ENCODE results near the gene SPDEF.

- TF ChIP-seq CTCF (IDR thresholded peaks at IDR 0.05) (no peak), POLR2A (IDR thresholded peaks at IDR 0.05) (no peak)
These were observed 36.3 kb upstream of the SPDEF start for GRCh38 chr6:34592208-34592952.

All from vagina (tissue), 2 donors.